Thyroid gland (tissue), 4 donors: Measurements from ENCODE around the gene SIDT1. TPM values are rescaled to one million over a fixed set of nuclear protein-coding genes. Genes with fewer than 3 reads are reported as not detected.

Experiments
- DNase-seq, 2 donors: peaks; one replicate each; pipeline ENCODE4 v3.0.0-alpha.2; 2019
- H3K27ac ChIP-seq, 3 donors: fragments of 200-600 bp; sonication (generic); 1 replicate in 2 of 3; 2 replicates in 1 of 3; pipeline ENCODE4 v1.5.1; 2016 to 2019; ENCODE audit warnings: mild to moderate bottlenecking in 1 of 3, moderate library complexity in 1 of 3
- H3K27me3 ChIP-seq: fragments of 200-600 bp; sonication (generic); one replicate; pipeline ENCODE4 v1.5.1; 2019
- H3K36me3 ChIP-seq, 2 donors: fragments of 200-600 bp; sonication (generic); one replicate each; pipeline ENCODE4 v1.5.1; 2016 to 2019
- H3K4me1 ChIP-seq, 2 donors: fragments of 200-600 bp; sonication (generic); one replicate each; pipeline ENCODE4 v1.5.1; 2017 to 2019
- H3K4me3 ChIP-seq, 3 donors: fragments of 200-600 bp; sonication (generic); replicated peaks in 1 of 3; 1 replicate in 2 of 3; 2 replicates in 1 of 3; pipeline ENCODE4 v1.5.1; 2016; ENCODE audit warnings: mild to moderate bottlenecking in 1 of 3
- H3K9me3 ChIP-seq: fragments of 200-600 bp; sonication (generic); one replicate; pipeline ENCODE4 v1.5.1; 2017
- POLR2A ChIP-seq, 2 donors: fragments of 450-650 bp; IDR thresholded peaks; one replicate each; pipeline ENCODE4 v1.6.1; 2017; ENCODE audit warnings: antibody characterized with exemption in 2 of 2, mild to moderate bottlenecking in 2 of 2, moderate library complexity in 1 of 2
- WGBS, 2 donors: methylation state at CpG; one replicate each; pipeline ENCODE4 v1.1.5; 2017; 5-methylcytosine and 5-hydroxymethylcytosine counted together
- intact Hi-C: fragments of 100-400 bp; cut with DNase I; formaldehyde crosslinking; loops from one replicate; pipeline ENCODE4 v1.15.1; 2023
- total RNA-seq, 4 donors: library from RNA; depleted of rRNA; stranded (reverse); fragments of >200 nt; gene quantifications; one replicate each; pipeline ENCODE4 v1.2.3, GENCODE V29; 2016
- TF ChIP-seq, protein P1 (sequence below), 6 experiments: fragments of 200-600 bp in 3 of 6; fragments of 450-650 bp in 3 of 6; sonication (generic) in 3 of 6; IDR thresholded peaks; one replicate each; pipeline ENCODE4 v1.5.1; 2016 to 2019; ENCODE audit warnings: antibody characterized with exemption in 6 of 6, mild to moderate bottlenecking in 2 of 6, inconsistent platforms in 1 of 6, moderate library complexity in 1 of 6

The SIDT1 gene
- total RNA-seq, 4 donors from 2014 or later, result 0.98 to 3.1 (median 2.6) TPM

DNA sequence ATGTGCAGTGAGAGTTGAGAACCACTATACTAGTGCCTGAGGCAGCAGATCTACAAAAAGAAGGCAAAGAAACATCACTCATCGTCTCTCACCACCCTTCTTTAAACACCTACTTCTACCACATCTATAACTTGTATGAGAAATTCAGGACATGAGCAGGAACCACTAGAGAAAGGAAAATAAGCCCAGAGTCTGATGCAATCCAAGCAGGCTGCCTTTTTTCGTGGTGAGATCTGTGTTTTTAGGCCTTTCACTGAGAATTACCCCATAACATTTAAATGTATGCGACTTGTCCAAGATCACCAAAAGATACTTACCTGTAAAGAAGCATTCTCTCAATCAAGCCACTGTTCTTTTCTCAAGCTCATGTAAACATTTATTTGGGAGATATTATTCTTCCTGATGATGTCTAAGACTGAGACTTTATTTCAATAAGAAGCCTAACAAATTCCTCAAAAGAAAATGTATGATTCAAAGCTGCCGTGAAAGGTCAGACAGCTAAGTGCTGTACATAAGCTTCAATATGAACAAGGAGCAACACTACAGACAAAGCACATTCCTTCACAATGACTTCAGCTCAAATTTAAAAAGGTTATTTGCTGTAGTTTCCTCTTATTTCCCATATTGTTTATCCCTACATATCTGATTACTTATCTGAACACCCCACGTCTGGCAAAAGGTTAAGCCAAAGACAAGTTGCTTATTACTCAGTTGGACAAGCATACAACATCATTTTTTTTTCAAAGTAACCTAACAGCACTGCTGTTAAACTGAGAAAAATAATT lies 33.9 kb upstream of the SIDT1 start:
- H3K4me1 ChIP-seq, result no peaks in the 10 kb centered on the region
- intact Hi-C loops, result loop anchor here (10.0 kb wide), 1 partner anchor 126 kb away; no protein-coding TSS in a partner anchor
- H3K27ac ChIP-seq, result no peak overlapping the region
- no peak for DNase-seq
- H3K4me3 ChIP-seq, result no peak overlapping the region
- H3K27me3 ChIP-seq, result no peaks in the 10 kb centered on the region
- TF ChIP-seq, protein P1, sequence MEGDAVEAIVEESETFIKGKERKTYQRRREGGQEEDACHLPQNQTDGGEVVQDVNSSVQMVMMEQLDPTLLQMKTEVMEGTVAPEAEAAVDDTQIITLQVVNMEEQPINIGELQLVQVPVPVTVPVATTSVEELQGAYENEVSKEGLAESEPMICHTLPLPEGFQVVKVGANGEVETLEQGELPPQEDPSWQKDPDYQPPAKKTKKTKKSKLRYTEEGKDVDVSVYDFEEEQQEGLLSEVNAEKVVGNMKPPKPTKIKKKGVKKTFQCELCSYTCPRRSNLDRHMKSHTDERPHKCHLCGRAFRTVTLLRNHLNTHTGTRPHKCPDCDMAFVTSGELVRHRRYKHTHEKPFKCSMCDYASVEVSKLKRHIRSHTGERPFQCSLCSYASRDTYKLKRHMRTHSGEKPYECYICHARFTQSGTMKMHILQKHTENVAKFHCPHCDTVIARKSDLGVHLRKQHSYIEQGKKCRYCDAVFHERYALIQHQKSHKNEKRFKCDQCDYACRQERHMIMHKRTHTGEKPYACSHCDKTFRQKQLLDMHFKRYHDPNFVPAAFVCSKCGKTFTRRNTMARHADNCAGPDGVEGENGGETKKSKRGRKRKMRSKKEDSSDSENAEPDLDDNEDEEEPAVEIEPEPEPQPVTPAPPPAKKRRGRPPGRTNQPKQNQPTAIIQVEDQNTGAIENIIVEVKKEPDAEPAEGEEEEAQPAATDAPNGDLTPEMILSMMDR (IDR thresholded peaks at IDR 0.05), result no peak
- TF ChIP-seq POLR2A (IDR thresholded peaks at IDR 0.05), result no peak
- H3K36me3 ChIP-seq, result peaks cover 0 to 6% of the 10 kb centered on the region in 2 donors
- 84 to 85% methylated on average over 5 of the region's 5 CpGs for WGBS, 2 donors
- no peaks in the 10 kb centered on the region for H3K9me3 ChIP-seq

DNA sequence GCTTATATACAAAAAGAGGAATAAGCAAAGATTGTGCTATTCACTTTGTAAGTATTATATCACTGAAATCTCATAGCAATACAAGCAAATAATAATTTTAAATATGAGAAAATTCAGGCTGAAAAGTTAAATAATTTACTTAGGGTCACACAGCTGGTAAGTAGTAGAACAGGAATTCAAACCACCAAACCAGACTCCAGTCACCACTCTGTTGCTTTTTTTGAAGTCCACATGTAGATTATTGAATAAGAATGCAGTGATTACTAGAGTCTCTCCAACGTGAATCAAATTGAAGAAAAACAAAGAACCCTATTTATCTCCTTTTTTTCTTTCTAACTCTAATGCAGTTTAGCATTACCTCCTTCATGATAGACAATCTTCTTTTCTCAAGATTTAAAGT lies 33.3 kb upstream of the SIDT1 start:
- H3K4me1 ChIP-seq, result no peaks in the 10 kb centered on the region
- DNase-seq, result no peak
- H3K27me3 ChIP-seq, result no peaks in the 10 kb centered on the region
- intact Hi-C loops, result loop anchor here (10.0 kb wide), 1 partner anchor 126 kb away; no protein-coding TSS in a partner anchor
- peaks cover 0 to 6% of the 10 kb centered on the region in 2 donors for H3K36me3 ChIP-seq
- no peak overlapping the region for H3K4me3 ChIP-seq
- H3K27ac ChIP-seq, result no peak overlapping the region
- H3K9me3 ChIP-seq, result no peaks in the 10 kb centered on the region
- 38 to 47% methylated on average over 1 of the region's 1 CpG for WGBS, 2 donors
- TF ChIP-seq POLR2A (IDR thresholded peaks at IDR 0.05), result no peak
- TF ChIP-seq, protein P1 (IDR thresholded peaks at IDR 0.05), result no peak

DNA sequence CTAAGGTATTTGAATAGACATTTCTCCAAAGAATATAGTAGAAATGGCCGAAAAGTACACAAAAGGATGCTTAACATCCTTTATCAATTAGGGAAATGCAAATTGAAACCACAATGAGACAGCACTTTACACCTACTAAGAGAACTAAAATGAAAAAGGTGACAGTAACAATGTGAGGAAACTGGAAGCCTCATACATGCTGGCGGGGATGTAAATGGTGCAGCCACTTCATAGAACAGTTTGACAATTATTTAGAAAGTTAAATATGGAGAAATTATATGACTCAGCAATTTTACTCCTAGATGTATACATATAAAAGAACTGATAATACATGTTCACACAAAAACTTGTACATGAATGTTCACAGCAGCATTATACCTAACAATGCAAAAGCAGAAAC lies 30.8 kb upstream of the SIDT1 start:
- no peak overlapping the region for H3K27ac ChIP-seq
- no peak overlapping the region for H3K4me3 ChIP-seq
- DNase-seq, result no peak
- H3K36me3 ChIP-seq, result peaks cover 0 to 6% of the 10 kb centered on the region in 2 donors
- no peaks in the 10 kb centered on the region for H3K27me3 ChIP-seq
- no peaks in the 10 kb centered on the region for H3K4me1 ChIP-seq
- H3K9me3 ChIP-seq, result no peaks in the 10 kb centered on the region
- intact Hi-C loops, result no loop called here
- 93 to 96% methylated on average over 2 of the region's 2 CpGs for WGBS, 2 donors
- no peak for TF ChIP-seq POLR2A (IDR thresholded peaks at IDR 0.05)
- TF ChIP-seq, protein P1 (IDR thresholded peaks at IDR 0.05), result no peak

DNA sequence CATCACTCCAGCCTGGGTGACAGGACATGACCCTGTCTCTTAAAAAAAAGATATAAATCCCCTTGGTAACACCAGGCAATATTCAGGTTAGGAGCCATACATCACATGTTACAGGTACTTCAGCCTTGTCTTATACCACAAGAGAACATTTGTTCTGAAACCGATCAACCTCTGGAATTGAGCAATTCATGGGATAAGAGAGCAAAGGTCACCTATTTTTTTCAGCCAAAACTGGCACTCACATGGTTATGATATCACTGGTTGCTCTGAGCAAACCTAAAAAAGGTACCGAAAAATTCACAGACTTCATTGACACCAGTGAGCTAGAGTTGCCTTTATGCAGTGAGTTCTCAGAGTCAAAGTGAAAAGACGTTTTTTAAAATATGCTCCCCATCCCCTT lies 26.5 kb upstream of the SIDT1 start:
- no peaks in the 10 kb centered on the region for H3K9me3 ChIP-seq
- no peaks in the 10 kb centered on the region for H3K36me3 ChIP-seq
- H3K27ac ChIP-seq, result no peak overlapping the region
- intact Hi-C loops, result no loop called here
- WGBS, 2 donors, result 93 to 95% methylated on average over 3 of the region's 3 CpGs
- H3K4me1 ChIP-seq, result no peaks in the 10 kb centered on the region
- no peak for TF ChIP-seq POLR2A (IDR thresholded peaks at IDR 0.05)
- TF ChIP-seq, protein P1 (IDR thresholded peaks at IDR 0.05), result no peak
- no peaks in the 10 kb centered on the region for H3K27me3 ChIP-seq
- no peak for DNase-seq
- H3K4me3 ChIP-seq, result no peak overlapping the region

DNA sequence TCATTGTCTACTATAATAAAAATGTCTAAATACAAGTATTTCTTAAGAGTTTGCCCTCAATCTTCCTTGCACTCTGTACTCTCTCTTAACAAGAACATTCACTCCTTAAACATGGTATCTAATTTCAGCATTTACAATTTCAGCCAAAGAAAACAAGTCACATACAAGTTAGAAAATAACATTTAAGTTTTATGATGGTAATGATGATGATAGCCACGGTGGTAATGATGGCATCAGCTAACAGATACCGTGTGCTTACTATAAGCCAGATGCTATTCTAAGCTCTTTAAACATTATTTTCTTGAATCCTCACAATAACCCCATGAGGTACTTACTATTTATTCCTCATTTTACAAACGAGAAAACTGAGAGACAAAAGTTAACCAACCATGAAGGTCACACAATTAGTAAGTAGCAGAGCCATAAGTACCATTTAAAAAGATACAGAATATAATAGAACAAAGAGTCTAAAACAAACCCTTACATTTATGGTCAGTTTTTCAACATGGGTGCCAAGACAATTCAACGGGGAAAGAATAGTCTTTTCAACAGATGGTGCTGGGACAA lies 24.8 kb upstream of the SIDT1 start:
- DNase-seq, result no peak
- WGBS, 2 donors, result 59 to 61% methylated on average over 4 of the region's 4 CpGs
- no peaks in the 10 kb centered on the region for H3K27me3 ChIP-seq
- H3K27ac ChIP-seq, result no peak overlapping the region
- no peaks in the 10 kb centered on the region for H3K4me1 ChIP-seq
- intact Hi-C loops, result no loop called here
- H3K9me3 ChIP-seq, result no peaks in the 10 kb centered on the region
- H3K36me3 ChIP-seq, result no peaks in the 10 kb centered on the region
- no peak for TF ChIP-seq POLR2A (IDR thresholded peaks at IDR 0.05)
- TF ChIP-seq, protein P1 (IDR thresholded peaks at IDR 0.05), result no peak
- H3K4me3 ChIP-seq, result no peak overlapping the region
